GM12878 (cell line): ENCODE measurements around the gene CLEC4G.
A peak's percentile ranks its signal among the peaks of the same experiment; 100 is the strongest.

Source experiments
- EP300 ChIP-seq, 2 experiments: fragments of 150-350 bp in 1 of 2; IDR thresholded peaks; 2 replicates each; pipeline ENCODE4 v1.6.1; 2011 to 2012; ENCODE audit warnings: low read depth in 2 of 2, low read length in 2 of 2, borderline replicate concordance in 1 of 2, improper control_type of control experiment in 1 of 2, inconsistent platforms in 1 of 2; ENCODE audit not compliant: control insufficient read depth in 1 of 2
- JUND ChIP-seq: IDR thresholded peaks from 2 replicates; pipeline ENCODE4 v1.6.1; 2012; ENCODE audit warnings: low read depth, mild to moderate bottlenecking, low read length, improper control_type of control experiment, moderate library complexity
- POLR2A ChIP-seq: IDR thresholded peaks from 2 replicates; pipeline ENCODE4 v1.6.1; 2011; ENCODE audit warnings: low read depth, mild to moderate bottlenecking, low read length
- RELA ChIP-seq: fragments of 450-650 bp; IDR thresholded peaks from 2 replicates; pipeline ENCODE4 v1.8.0; 2014; ENCODE audit warnings: borderline replicate concordance; ENCODE audit not compliant: partially characterized antibody
- TBL1XR1 ChIP-seq: IDR thresholded peaks from 2 replicates; pipeline ENCODE4 v1.6.1; 2012; ENCODE audit warnings: low read depth, low read length, improper control_type of control experiment
- TF ChIP-seq, protein P1 (sequence below), 3 experiments: IDR thresholded peaks in 2 of 3; conservative IDR thresholded peaks in 1 of 3; 2 replicates each; pipeline ENCODE4 v1.5.1; 2011; ENCODE audit warnings: low read depth in 3 of 3, low read length in 3 of 3, mild to moderate bottlenecking in 3 of 3, control low read depth in 2 of 3, moderate library complexity in 2 of 3, inconsistent platforms in 1 of 3, mixed read lengths in 1 of 3; ENCODE audit not compliant: control insufficient read depth in 2 of 3, insufficient read depth in 1 of 3; ENCODE audit errors: extremely low read depth in 1 of 3
- TF ChIP-seq, protein P2 (sequence below): fragments of 450-650 bp; formaldehyde crosslinking; IDR thresholded peaks from 2 replicates; pipeline ENCODE4 v1.5.0; 2022; ENCODE audit warnings: mild to moderate bottlenecking, missing genetic modification characterization

DNA sequence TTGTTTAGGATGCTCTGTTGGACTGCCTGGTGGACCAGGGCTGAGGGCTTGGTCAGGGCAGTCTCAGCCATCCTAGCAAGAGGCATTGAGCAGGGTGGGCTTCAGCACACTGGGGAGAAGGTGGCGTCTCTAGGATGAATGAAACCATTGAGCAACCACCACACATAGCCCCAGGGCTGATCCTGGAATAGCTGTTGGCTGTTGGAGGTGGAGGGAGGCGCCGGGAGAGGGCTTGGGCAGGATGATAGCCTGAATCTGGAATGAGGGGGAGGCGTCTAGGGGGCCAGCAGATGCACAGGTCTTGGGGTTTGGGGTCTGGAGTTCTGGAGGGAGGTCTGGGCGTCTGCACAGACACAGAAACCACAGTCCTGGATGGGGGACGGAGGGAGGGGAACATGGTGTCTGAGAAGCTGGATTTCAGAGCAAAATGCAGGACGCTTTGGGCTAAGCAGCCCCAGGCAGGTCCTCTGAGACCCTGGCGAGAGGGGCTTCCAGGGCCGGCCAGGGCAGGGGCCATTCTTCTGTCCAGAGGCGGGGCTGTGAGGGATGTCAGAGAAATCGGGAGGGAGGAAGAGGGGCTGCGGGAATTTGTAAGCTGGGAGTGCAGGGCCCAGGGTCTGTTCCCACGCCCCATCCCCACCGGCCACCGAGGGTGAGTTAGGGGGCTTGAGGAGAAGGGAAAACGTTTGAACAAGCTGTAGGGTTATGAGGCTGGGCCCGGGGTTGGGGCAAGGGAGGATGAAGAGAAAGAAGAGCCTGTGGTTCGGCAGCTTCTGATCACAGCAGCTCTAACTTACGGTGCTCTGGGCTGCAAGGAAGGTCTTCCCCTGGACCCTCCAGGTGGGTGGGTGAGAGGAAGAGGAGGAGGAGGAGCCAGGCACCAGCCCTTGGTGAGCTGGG is 46.1 kb downstream of the CLEC4G start:
- TF ChIP-seq, protein P1, sequence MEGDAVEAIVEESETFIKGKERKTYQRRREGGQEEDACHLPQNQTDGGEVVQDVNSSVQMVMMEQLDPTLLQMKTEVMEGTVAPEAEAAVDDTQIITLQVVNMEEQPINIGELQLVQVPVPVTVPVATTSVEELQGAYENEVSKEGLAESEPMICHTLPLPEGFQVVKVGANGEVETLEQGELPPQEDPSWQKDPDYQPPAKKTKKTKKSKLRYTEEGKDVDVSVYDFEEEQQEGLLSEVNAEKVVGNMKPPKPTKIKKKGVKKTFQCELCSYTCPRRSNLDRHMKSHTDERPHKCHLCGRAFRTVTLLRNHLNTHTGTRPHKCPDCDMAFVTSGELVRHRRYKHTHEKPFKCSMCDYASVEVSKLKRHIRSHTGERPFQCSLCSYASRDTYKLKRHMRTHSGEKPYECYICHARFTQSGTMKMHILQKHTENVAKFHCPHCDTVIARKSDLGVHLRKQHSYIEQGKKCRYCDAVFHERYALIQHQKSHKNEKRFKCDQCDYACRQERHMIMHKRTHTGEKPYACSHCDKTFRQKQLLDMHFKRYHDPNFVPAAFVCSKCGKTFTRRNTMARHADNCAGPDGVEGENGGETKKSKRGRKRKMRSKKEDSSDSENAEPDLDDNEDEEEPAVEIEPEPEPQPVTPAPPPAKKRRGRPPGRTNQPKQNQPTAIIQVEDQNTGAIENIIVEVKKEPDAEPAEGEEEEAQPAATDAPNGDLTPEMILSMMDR (IDR thresholded peaks at IDR 0.05 in 2 of 3, conservative IDR thresholded peaks at IDR 0.05 in 1 of 3; ENCODE audit: control insufficient read depth in 2 of 3, extremely low read depth in 1 of 3, insufficient read depth in 1 of 3, low read depth in 3 of 3, low read length in 3 of 3), result no peak
- TF ChIP-seq JUND, result no peak
- peak; percentile 61 for TF ChIP-seq POLR2A
- TF ChIP-seq, protein P2, sequence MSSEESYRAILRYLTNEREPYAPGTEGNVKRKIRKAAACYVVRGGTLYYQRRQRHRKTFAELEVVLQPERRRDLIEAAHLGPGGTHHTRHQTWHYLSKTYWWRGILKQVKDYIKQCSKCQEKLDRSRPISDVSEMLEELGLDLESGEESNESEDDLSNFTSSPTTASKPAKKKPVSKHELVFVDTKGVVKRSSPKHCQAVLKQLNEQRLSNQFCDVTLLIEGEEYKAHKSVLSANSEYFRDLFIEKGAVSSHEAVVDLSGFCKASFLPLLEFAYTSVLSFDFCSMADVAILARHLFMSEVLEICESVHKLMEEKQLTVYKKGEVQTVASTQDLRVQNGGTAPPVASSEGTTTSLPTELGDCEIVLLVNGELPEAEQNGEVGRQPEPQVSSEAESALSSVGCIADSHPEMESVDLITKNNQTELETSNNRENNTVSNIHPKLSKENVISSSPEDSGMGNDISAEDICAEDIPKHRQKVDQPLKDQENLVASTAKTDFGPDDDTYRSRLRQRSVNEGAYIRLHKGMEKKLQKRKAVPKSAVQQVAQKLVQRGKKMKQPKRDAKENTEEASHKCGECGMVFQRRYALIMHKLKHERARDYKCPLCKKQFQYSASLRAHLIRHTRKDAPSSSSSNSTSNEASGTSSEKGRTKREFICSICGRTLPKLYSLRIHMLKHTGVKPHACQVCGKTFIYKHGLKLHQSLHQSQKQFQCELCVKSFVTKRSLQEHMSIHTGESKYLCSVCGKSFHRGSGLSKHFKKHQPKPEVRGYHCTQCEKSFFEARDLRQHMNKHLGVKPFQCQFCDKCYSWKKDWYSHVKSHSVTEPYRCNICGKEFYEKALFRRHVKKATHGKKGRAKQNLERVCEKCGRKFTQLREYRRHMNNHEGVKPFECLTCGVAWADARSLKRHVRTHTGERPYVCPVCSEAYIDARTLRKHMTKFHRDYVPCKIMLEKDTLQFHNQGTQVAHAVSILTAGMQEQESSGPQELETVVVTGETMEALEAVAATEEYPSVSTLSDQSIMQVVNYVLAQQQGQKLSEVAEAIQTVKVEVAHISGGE (CRISPR knock-in tag), result no peak
- TF ChIP-seq TBL1XR1, result no peak
- no peak for TF ChIP-seq RELA
- no peak for TF ChIP-seq EP300 (IDR thresholded peaks at IDR 0.05; ENCODE audit: borderline replicate concordance in 1 of 2, control insufficient read depth in 1 of 2, low read depth in 2 of 2, low read length in 2 of 2)
